HG03457 (cell line): Measurements from ENCODE around the gene HCRTR2.
"Not testable (repeated sequence)": the region's sequence is repeated elsewhere in the genome, so short reads cannot be mapped to it uniquely, and the experiment has no call there.

Experiments
- ATAC-seq: cut with Tn5 transposase; IDR thresholded peaks from one replicate; pipeline ENCODE4 v1.9.1; 2021; ENCODE audit warnings: moderate number of reproducible peaks; ENCODE audit not compliant: unreplicated experiment

HCRTR2 gene

DNA sequence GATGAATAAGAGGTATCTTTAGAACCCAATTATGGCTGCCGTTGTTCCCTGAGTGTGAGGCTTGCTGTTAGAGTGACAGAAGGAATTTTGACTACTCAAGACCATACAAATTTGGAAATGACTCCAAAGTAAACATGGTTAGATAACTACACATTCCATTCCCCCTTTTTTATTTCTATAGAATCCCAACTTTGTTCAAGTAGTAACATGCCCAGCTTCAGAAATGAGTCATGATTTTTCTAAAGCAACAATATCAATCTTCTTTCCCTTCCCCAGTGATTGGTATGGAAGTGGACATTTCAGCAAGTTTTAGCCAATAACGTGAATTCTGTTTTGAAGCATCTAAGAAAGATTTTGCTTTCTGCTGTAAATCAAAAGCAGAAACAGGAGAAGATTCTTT, 37.8 kb downstream of the HCRTR2 start:
- no peak for ATAC-seq

- no peak for ATAC-seq
Observed at GRCh38 chr6:55220961-55221360, 46.6 kb downstream of the HCRTR2 start.

- no peak for ATAC-seq
Observed at GRCh38 chr6:55227862-55228261, 53.5 kb downstream of the HCRTR2 start.

GRCh38 chr6:55239099-55239498, 64.8 kb downstream of the HCRTR2 start:
- ATAC-seq: no peak

DNA sequence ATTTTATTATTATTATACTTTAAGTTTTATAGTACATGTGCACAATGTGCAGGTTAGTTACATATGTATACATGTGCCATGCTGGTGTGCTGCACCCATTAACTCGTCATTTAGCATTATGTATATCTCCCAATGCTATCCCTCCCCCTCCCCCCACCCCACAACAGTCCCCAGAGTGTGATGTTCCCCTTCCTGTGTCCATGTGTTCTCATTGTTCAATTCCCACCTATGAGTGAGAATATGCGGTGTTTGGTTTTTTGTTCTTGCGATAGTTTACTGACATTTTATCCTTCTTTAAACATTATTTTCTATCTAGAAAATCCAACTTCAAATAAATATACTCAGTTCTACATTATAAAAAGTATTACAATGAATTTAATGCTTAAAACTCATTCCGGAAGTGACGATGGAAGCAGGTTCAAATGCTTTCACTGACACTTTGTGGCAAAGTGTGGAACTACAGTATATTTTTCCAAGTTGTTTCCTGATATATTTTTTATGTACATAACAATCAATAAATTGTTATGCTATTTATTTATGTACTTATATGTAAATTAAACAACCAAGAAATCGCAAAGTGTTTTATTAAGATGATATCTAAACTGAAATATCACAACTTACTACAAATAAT, 66.8 kb downstream of the HCRTR2 start:
- not testable (repeated sequence) for ATAC-seq

DNA sequence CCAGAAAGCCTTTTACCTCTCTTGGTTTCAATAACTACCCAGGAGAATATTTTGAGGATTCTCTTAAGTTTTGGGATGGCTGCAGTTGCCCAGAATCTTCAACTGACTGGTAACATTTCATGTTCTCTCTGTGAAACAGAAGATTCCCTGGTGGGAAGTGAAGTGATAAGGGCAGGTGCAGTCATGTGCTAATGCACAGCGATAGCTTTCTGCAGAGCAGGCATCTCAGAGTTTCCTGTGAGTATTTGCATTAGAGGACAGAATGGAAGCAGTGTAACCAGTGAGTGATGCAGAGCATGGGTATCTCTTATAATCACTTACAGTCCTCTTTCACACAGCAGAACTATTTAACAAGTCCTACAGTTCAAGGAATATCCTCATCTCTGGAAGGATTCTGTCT, 76.1 kb downstream of the HCRTR2 start:
- no peak for ATAC-seq

- ATAC-seq: no peak
Observed at GRCh38 chr6:55255113-55255512, 80.8 kb downstream of the HCRTR2 start.

- ATAC-seq: no peak
Observed at GRCh38 chr6:55260181-55260580, 85.9 kb downstream of the HCRTR2 start.

DNA sequence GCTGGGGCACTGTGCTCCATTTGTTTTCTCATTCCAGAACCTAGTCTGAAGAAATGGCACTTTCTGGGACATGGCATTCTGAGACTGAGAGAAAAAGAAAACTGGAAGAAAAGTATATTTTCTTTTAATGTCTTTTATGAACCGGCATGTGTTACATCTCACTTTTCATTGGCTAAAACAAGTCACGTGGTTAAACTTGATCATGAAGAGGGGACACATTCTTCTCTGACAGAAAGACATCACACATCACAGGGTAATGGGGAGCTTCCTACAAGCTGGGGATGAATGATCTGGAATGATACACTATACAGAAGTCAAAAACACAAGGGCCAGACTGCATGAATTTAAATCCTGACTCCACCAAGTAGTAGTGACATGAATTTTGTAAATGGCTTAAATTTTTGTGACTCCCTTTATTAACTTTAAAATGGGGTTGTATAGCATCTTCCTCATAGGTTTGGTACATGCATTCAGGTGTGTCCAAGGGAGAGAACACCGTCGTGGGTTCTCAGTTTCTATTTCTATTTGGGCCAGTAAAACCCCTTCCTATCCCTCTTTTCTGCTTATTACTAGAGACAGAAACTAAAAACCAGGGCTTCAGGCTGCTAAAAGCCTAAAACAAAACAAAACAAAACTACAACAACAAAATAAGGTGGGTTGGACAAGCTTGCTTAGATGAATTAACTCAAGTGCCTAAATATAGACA, 91.2 kb downstream of the HCRTR2 start:
- no peak for ATAC-seq

- no peak for ATAC-seq
Observed at GRCh38 chr6:55266896-55267295, 92.6 kb downstream of the HCRTR2 start.

DNA sequence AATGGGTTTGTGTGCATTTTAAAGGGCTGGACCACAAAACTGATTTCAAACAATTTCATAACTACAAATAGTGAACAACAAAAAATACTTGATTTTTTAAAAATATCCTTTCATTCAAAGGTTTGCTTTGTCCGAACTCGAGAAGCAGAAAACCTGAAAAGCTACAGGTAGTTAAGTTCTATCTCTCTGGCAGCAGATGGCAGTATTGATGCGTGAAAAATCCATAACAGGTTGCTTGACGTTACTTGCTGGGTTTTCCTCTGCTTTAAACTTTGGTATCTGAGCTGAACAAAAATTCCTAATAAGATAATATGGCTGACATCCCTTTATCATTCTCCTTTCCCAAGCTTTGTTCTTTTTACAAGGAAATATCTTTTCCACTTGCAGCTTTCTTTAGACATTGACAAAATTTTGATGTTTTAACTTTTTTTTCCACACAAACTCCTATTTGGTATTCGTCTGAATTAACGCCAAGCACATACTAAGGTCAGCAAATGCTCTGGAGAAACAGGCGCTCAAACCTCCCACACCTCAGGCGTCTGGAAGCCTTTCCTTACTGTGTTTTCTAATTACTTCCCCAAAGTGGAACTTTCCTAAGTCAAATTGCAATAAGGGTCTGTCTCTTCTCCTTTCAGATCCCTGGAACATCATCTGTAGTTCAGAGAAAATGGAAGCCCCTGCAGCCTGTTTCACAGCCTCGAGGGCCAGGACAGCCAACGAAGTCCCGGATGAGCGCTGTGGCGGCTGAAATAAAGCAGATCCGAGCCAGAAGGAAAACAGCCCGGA, 102.6 kb downstream of the HCRTR2 start:
- no peak for ATAC-seq

- no peak for ATAC-seq
Observed at GRCh38 chr6:55277646-55278045, 103.3 kb downstream of the HCRTR2 start.

- ATAC-seq: no peak
Observed at GRCh38 chr6:55281215-55281614, 106.9 kb downstream of the HCRTR2 start.

GRCh38 chr6:55282115-55282514, 107.8 kb downstream of the HCRTR2 start:
- no peak for ATAC-seq

DNA sequence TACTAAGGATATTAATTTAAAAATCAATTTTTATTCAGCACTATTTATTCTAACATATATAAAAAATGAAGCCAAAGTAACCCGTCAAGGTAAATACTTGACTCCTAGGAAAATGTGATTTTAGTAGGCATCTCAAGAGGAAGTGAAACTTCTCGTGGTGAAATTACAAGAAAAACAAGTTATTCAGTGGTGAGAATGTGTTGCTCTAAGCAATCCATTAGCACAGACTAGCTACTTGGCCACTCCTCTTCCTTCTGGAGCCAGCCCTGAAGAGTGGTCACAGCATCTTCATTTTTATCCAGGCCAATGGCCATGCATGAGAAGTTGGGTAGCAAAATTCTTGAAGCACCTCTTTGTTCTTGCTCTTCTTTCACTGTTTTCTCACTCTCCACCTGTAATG, 112.5 kb downstream of the HCRTR2 start:
- ATAC-seq: no peak

GRCh38 chr6:55290736-55291135, 116.4 kb downstream of the HCRTR2 start:
- ATAC-seq: no peak

DNA sequence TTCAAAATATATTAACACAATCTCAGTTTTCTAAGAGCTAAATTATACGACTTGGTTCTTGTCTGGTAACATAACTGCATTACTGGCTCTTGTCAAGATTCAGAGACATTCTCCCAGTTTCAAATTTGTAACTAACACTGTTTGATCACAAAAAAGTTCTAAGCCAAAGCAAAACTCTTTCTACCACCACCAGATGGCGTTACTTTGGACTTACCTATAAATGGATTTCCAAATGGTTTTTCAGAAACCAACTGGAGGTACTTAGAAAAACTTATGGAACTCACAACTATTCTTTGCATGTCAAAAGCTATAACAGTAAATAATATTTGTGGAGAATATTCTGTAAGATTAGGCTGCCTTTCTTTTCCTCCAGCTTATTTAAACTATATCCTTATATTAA, 118.8 kb downstream of the HCRTR2 start:
- no peak for ATAC-seq

- ATAC-seq: not testable (repeated sequence)
Observed at GRCh38 chr6:55297214-55297613, 122.9 kb downstream of the HCRTR2 start.

- ATAC-seq: no peak
Observed at GRCh38 chr6:55299286-55299985, 125.1 kb downstream of the HCRTR2 start.

DNA sequence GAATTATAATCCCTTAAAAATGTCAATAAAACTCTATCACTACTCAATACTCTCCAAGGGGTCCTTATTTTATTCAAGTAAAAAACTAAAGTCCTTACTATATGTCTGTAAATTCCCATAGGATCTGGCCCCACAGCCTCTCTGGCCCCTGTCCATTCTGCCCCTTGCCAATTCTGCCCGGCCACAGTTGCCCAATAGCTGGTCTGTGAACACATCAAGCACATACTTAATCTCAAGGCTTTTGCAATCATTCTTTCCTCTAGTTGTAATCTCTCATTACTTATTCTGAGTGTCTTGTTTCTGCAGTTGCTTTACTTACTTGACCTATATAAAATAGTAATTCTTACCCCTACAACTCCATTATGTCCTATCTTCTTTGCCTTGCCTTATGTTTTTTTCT, 130.4 kb downstream of the HCRTR2 start:
- no peak for ATAC-seq

DNA sequence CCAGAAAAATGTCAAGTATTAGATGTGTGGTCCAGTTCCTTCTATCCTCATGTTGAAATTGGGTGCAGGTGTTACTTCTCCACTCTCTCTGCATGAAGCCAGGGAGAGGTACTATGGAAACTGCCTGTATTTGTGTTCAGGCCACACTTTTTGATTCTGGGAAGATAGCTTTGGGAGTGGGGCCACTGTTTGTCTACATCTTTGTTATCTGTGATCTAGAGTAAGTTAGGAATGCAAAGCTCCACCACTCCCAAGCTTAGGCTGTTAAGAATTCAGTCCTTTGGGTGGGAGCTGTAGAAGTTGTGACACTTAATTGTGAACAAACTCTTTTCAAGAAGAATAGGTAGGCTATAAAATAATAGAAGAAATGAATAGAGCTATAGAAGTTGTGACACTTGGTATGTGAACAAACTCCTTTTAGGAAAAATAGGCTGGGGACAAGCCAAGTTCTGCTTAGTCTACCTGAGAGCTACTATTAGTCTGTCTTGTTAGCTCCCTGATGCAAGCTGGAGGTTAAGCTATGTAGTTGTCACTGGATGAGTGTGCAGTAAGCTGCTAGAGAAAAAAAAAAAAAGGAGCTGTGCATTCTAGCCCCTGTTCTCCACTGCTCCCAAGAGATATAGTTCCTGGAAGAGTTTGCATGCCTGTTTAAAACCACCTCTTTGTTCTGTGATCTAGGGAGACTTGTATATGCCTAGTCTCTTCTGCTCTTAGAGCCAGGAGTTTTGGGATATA, 145.8 kb downstream of the HCRTR2 start:
- no peak for ATAC-seq
